Measurements from ENCODE around the gene UBE2E3.
A peak's percentile ranks its signal among the peaks of the same experiment; 100 is the strongest.
"Not testable (repeated sequence)": the region's sequence is repeated elsewhere in the genome, so short reads cannot be mapped to it uniquely, and the experiment has no call there.

UBE2E3 gene

DNA sequence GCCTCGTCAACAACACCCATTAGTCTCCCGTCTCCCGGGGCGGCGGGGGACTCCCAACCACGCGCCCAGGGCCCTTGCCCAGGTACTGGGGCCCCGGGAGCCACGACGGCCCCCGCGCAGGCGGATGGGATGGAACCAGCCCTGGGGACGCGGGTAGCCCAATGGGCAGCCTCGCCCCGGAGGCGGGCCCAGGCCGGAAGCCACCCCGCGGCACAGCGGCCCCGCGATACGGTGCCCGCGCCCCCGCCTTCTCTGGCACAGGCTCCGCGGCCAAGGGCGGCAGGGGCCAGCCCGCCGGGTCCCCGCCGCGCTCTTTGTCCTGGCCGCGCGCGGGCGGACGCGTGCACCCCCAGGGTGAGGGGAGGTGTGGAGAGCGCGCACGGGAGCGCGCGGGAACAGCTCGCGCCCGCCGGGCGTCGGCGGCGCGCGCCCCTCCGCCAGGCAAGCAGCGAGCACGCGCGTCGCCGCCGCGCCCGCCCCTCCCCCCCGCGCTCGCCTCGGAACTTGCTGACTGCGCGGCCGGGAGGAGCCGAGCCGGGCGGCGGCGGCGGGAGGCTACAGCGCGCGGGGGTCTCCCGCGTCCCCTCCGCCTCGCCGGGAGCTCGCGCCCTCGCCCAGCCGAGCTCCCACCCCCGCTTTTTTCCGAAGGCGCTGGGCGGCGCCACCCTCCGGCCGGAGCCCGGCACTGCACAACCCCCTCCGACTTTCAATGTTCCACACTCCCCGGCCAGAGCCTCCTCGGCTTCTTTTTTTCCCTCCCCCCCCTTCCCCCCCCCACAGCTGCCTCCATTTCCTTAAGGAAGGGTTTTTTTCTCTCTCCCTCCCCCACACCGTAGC lies at the start of gene UBE2E3:
Gene UBE2E3, plus strand, starts transcription at position 500 of the 837 bp plus-strand sequence. CDS start 1,438 bp downstream, outside the sequence.
- DNase-seq (ENCODE audit: low read depth in 2 of 2): peak; percentile 54 to 63

GRCh38 chr2:180931841-180932240 lies 48.6 kb upstream of the UBE2E3 start:
- no peak for DNase-seq (ENCODE audit: low read depth in 2 of 2)

- no peak for DNase-seq (ENCODE audit: low read depth in 2 of 2)
Observed at GRCh38 chr2:180933332-180933731, 47.1 kb upstream of the UBE2E3 start.

GRCh38 chr2:180934911-180935310 lies 45.5 kb upstream of the UBE2E3 start:
- DNase-seq (ENCODE audit: low read depth in 2 of 2): no peak

- DNase-seq (ENCODE audit: low read depth in 2 of 2): not testable (repeated sequence)
Observed at GRCh38 chr2:180937480-180937879, 42.9 kb upstream of the UBE2E3 start.

DNA sequence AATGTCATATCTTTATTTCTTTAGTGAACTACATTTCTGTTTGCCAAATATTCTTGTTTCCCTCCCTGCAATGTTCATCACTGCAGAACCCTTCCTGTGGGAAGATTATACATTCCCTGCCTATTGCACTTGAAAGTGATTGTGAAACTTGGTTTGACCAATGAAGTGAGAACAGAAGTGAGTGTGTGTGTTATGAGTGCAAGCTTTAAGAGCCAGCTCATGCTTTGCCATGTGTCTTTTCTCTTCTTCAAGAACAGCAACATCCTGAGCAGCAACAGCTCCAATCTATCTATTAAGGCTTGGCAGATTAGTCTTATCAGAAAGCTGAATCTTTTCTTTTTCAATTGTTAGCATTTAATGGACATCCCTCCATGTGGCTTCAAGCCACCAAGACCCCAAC lies 42.0 kb upstream of the UBE2E3 start:
- DNase-seq (ENCODE audit: low read depth in 2 of 2): no peak

DNA sequence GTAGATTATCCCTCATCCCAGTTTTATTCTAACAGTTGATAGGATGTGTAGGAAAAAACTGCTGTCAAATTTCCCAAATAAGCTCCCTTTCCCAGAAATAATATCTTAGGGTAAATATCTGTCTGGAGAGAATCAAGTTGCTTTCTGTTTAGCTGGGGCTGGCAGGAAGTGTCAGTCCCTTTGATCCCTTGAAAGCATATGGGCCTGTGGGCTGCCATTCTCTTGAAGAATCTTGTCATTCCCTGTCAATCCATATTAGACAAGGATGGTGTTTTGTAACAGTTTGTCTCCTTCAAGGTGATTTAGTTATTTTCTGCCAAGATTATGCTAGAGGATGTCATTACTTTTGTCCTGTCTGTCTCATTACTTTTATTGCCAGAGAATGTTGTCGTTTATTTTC lies 37.1 kb upstream of the UBE2E3 start:
- no peak for DNase-seq (ENCODE audit: low read depth in 2 of 2)

DNA sequence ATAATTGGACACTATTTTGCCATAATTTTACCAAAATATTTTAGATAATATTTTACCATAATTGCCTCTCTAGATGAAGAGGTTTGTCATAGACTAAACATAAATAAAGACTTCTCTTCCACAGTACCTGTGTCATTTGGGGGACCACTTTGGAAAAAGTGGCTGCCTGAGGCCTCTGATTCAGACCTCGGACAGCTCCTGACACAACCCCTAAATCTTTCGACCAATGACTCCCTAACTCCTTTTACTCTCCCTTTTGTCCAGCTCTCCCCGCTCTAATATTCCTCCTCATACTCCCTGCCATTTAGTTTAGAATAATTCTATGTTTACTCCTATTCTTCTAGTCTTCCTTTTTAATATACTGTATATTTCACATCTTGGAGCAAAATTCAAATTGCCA lies 36.0 kb upstream of the UBE2E3 start:
- no peak for DNase-seq (ENCODE audit: low read depth in 2 of 2)

GRCh38 chr2:180947208-180947689 lies 33.2 kb upstream of the UBE2E3 start:
- DNase-seq (ENCODE audit: low read depth in 2 of 2): no peak

- no peak for DNase-seq (ENCODE audit: low read depth in 2 of 2)
Observed at GRCh38 chr2:180949896-180950295, 30.5 kb upstream of the UBE2E3 start.

DNA sequence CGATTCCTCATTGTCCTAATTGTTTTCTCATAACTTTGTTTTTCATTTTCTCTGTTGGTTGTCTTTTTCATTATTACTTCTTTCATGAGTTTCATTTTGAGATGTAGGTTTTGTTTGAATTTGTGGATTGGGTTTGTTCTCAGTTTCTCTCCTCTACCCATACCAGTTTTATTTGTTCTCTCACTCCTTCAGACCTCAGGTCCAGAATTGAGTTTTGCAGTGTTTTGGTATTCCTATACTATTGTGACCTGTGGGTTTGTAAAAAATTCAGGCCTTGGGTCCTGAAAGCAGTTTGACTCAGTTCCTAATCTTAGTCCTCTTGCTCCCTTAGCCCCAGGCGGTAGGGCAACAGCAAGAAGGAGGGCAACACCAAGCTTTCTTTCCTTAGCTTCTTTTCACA lies 28.3 kb upstream of the UBE2E3 start:
- DNase-seq (ENCODE audit: low read depth in 2 of 2): no peak

DNA sequence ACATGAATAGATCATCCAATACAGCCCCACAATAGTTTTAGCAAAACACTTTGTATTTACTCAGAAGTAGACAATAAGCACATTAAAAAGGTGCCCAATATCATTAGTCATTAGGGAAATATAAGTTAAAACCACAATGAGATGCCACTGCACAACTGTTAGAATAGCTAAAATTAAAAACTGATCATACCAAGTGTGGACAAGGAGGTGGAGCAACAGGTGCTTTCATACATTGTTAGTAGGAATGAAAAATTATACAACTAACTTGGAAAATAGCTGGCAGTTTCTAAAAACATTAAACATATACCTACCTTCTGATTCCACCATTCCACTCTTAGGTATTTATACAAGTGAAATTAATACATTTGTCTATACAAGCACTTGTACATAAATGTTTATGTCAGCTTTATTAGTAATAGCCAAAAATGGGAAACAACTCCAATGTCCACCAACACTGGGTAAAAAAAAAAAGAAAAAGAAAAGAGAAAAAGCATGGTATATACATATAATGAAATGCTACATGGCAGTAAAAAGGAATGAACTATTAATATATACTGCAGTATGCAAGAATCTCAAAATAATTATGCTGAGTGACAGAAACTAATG lies 27.6 kb upstream of the UBE2E3 start:
- DNase-seq (ENCODE audit: low read depth in 2 of 2): no peak

GRCh38 chr2:180953550-180953949 lies 26.9 kb upstream of the UBE2E3 start:
- DNase-seq (ENCODE audit: low read depth in 2 of 2): no peak

- no peak for DNase-seq (ENCODE audit: low read depth in 2 of 2)
Observed at GRCh38 chr2:180955101-180955500, 25.3 kb upstream of the UBE2E3 start.

DNA sequence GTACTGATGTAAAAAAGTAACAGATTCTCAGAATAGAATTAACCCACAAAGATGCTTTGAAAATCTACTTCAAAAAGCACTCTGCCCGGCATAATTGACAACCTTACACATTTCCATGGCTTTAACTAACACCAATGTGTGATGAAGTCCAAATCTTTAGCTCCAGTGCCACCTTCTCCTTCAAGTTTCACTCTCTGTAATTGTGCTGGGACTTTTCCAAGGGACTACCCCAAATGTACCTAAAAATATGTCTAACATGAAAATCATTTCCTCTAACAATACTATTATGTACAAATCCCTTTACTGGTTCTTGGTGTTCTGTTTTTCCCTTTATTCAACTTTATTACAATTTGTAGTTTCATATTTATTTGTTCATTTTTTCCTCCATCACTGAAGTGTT lies 20.6 kb upstream of the UBE2E3 start:
- no peak for DNase-seq (ENCODE audit: low read depth in 2 of 2)

DNA sequence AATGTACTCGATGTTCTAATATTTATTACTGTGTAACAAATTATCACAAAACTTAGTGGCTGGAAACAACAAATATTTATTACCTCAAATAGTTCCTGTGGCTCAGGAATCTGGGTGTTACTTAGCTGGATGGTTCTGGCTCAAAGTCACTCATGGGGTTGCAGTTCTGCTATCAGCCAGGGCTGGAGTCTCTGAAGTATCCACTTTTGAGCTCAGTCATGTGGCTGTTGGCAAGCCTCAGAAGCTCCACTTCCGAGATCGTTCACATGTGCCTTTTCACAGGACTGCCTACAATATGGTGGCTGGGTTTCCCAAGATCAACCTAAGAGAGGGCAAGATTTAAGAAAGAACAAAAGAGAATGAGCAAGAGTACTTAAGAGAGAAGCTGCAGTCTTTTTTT lies 19.4 kb upstream of the UBE2E3 start:
- no peak for DNase-seq (ENCODE audit: low read depth in 2 of 2)

GRCh38 chr2:180962727-180963314 lies 17.6 kb upstream of the UBE2E3 start:
- DNase-seq (ENCODE audit: low read depth in 2 of 2): no peak

GRCh38 chr2:180966378-180966777 lies 14.0 kb upstream of the UBE2E3 start:
- no peak for DNase-seq (ENCODE audit: low read depth in 2 of 2)

GRCh38 chr2:180969124-180969523 lies 11.3 kb upstream of the UBE2E3 start:
- no peak for DNase-seq (ENCODE audit: low read depth in 2 of 2)

DNA sequence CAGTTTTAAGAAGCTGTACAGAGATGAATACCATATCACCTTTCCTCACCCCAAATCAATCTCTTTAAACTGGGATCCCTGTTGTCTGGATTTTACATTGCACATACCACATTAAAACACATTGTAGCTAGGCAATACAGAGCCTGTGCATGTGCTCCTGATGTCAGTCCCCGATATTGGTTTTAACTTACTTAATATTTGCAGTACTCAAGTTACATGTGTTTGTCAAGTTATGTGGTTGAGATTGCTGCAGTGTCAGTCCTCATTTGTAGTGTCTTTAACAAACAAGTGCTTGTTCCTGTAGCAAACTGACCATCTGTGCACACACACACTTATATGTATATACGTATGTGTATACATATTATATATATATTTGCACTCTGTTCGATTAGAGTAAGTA lies 10.4 kb upstream of the UBE2E3 start:
- DNase-seq (ENCODE audit: low read depth in 2 of 2): no peak

DNA sequence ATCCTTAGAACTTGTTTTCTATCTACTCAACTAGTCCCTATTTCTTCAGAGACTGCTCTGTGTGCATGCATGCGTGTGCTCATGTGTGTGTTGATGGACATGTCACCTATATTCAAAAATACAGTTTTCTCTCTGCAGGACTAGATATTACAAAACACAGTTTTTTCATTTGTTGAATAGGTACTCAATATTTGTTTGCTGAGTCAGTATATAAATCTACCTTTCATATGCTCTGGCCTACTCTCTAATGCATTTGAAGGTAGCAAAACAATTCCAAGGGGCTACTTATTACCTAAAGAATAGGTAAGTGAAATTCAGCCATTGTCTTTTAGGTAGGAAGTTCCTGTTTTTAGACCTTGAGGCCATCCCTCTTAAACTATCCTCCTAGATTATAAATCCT lies 8.6 kb upstream of the UBE2E3 start:
- DNase-seq (ENCODE audit: low read depth in 2 of 2): no peak

- no peak for DNase-seq (ENCODE audit: low read depth in 2 of 2)
Observed at GRCh38 chr2:180975585-180975984, 4.8 kb upstream of the UBE2E3 start.
